WERI-Rb-1 (cell line): Measurements from ENCODE around the gene DROSHA.

ENCODE experiments used
- DNase-seq: peaks from one replicate; pipeline ENCODE4 v3.0.0-alpha.2; 2020
- H3K27ac ChIP-seq: fragments of 250-450 bp; sonication (Bioruptor Pico); 2 replicates; pipeline ENCODE4 v1.5.1; 2020; ENCODE audit warnings: mild to moderate bottlenecking, moderate library complexity
- H3K27me3 ChIP-seq: fragments of 250-450 bp; sonication (Bioruptor Pico); 2 replicates; pipeline ENCODE4 v1.5.1; 2021; ENCODE audit warnings: mild to moderate bottlenecking, low read depth, moderate library complexity; ENCODE audit not compliant: insufficient read depth, severe bottlenecking
- H3K36me3 ChIP-seq: fragments of 250-450 bp; sonication (Bioruptor Pico); 2 replicates; pipeline ENCODE4 v1.5.1; 2020; ENCODE audit warnings: mild to moderate bottlenecking, moderate library complexity
- H3K4me3 ChIP-seq: 2 replicates; pipeline ENCODE4 v1.5.1; 2011; ENCODE audit warnings: low read depth, mild to moderate bottlenecking, control low read depth, low read length
- H3K9me3 ChIP-seq: fragments of 250-450 bp; sonication (Bioruptor Pico); 2 replicates; pipeline ENCODE4 v1.5.1; 2021; ENCODE audit warnings: mild to moderate bottlenecking, moderate library complexity; ENCODE audit not compliant: severe bottlenecking
- TF ChIP-seq, protein P1 (sequence below): IDR thresholded peaks from 2 replicates; pipeline ENCODE4 v1.5.1; 2011; ENCODE audit warnings: low read depth, mild to moderate bottlenecking, control low read depth, inconsistent platforms, low read length

DROSHA gene

DNA sequence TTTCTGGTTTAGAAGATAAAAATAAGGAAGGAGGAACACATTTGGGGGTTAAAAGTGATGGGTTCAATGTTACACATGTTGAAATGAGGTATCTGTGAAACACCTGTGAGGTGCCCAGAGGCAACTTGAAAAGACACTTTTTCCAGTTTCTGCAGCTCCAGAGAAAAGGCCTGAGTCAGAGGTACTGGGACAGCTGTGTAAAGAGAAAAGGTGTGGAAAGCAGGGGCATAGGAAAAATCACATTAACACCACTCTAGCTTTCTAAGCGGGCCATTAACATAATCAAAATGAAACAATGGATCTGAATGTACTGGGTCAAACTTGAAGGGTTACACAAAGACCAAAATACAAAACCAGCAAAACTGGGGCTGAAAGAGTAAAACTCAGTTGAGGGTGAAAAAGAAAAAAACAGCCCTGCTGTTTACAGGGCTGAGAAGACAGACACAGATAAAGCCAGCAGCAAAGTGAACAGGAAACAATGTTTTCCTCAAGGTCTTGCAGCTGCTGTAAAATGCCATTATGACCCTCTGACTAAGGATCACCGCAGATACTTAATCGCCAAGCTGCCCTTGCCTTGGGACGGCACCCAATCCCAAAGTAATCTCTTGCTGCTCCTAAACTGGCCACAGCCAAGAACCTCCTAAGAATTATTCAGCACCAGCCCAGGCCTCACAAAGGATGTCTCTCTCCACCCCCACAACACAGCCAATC lies 104.7 kb downstream of the DROSHA start:
- Histone ChIP-seq H3K27ac (peak overlapping the region; percentile 31), H3K9me3 (no peaks in the 10 kb centered on the region), H3K36me3 (peaks cover 37% of the 10 kb centered on the region), H3K4me3 (no peak overlapping the region), H3K27me3 (no peaks in the 10 kb centered on the region)
- TF ChIP-seq, protein P1, sequence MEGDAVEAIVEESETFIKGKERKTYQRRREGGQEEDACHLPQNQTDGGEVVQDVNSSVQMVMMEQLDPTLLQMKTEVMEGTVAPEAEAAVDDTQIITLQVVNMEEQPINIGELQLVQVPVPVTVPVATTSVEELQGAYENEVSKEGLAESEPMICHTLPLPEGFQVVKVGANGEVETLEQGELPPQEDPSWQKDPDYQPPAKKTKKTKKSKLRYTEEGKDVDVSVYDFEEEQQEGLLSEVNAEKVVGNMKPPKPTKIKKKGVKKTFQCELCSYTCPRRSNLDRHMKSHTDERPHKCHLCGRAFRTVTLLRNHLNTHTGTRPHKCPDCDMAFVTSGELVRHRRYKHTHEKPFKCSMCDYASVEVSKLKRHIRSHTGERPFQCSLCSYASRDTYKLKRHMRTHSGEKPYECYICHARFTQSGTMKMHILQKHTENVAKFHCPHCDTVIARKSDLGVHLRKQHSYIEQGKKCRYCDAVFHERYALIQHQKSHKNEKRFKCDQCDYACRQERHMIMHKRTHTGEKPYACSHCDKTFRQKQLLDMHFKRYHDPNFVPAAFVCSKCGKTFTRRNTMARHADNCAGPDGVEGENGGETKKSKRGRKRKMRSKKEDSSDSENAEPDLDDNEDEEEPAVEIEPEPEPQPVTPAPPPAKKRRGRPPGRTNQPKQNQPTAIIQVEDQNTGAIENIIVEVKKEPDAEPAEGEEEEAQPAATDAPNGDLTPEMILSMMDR = no peak
- peak; percentile 56 for DNase-seq

GRCh38 chr5:31421806-31422586 lies 109.9 kb downstream of the DROSHA start:
- no peaks in the 10 kb centered on the region for H3K27me3 ChIP-seq
- DNase-seq = no peak
- no peak overlapping the region for H3K27ac ChIP-seq
- peaks cover 63% of the 10 kb centered on the region for H3K36me3 ChIP-seq
- no peaks in the 10 kb centered on the region for H3K9me3 ChIP-seq
- TF ChIP-seq, protein P1 = no peak
- no peak overlapping the region for H3K4me3 ChIP-seq

GRCh38 chr5:31417512-31417911 lies 114.4 kb downstream of the DROSHA start:
- no peak for DNase-seq
- Histone ChIP-seq H3K27me3 (no peaks in the 10 kb centered on the region), H3K4me3 (no peak overlapping the region), H3K36me3 (peaks cover 73% of the 10 kb centered on the region), H3K27ac (no peak overlapping the region), H3K9me3 (no peaks in the 10 kb centered on the region)
- TF ChIP-seq, protein P1 = no peak

DNA sequence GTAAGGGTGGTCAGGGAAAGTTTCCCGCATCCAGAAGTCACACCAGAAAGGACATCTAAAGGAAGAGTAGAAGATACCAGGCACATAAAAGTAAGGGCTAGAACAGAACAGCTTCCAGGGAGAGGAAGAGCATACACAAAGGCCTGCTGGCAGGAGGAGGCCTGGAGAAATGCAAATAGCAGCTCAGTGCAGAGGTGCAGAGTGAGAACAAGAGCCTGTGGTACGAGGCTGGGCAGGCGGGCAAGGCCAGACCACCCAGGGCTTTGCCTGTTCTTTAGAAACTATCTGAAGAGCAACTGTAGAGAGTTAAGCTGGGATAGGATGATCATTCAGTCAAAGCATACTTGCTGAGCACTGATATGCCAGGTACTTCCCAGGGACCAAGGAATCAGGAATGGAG lies 115.3 kb downstream of the DROSHA start:
- H3K27ac ChIP-seq = no peak overlapping the region
- H3K27me3 ChIP-seq = no peaks in the 10 kb centered on the region
- no peaks in the 10 kb centered on the region for H3K9me3 ChIP-seq
- H3K4me3 ChIP-seq = no peak overlapping the region
- DNase-seq = no peak
- TF ChIP-seq, protein P1 = no peak
- peaks cover 72% of the 10 kb centered on the region for H3K36me3 ChIP-seq

DNA sequence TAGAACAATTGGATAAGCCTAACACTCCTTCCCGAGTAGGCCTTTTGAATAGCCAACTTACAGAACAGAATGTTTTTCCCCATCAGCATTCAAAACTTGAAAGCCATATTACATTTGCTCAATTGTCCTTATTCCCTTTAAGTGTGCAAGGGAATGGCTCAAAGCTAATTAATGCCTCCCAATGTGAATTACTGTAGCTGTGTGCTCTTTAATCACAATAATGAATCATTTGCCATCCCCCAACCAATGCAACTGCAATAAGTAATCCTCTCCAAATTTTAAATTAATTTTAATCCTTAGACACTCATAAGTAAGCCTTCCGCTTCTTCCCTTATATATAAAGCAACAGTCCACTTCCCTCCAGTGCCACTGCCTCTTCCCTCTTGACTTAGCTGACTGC lies 115.9 kb downstream of the DROSHA start:
- DNase-seq = no peak
- Histone ChIP-seq H3K9me3 (no peaks in the 10 kb centered on the region), H3K27me3 (no peaks in the 10 kb centered on the region), H3K36me3 (peaks cover 69% of the 10 kb centered on the region), H3K4me3 (no peak overlapping the region), H3K27ac (no peak overlapping the region; the same call in 1 of the 2 replicates)
- TF ChIP-seq, protein P1 = no peak
